ENCODE measurements around the gene ABCC6.
"Not testable (repeated sequence)": the region's sequence is repeated elsewhere in the genome, so short reads cannot be mapped to it uniquely, and the experiment has no call there.

DNA sequence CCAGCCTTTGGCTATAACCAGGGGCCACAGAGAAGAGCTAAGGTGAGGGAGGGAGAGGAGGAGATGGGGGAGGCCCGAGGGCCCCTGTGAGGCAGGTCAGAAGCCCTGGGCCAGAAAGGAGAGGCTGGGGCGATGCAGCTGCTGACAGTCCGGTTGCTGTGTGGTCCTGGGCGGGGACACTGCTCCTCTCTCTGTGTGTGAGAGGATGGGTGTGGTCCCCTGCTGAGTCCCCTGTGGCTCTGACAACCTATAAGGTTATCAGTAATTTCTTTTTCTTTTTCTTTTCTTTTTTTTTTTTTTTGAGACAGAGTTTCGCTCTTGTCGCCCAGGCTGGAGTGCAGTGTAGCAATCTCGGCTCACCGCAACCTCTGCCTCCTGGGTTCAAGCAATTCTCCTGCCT lies 18.7 kb downstream of the ABCC6 start:
- TF ChIP-seq, protein P1, sequence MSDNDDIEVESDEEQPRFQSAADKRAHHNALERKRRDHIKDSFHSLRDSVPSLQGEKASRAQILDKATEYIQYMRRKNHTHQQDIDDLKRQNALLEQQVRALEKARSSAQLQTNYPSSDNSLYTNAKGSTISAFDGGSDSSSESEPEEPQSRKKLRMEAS (IDR thresholded peaks at IDR 0.05) = not testable (repeated sequence)
- TF ChIP-seq, protein P2, sequence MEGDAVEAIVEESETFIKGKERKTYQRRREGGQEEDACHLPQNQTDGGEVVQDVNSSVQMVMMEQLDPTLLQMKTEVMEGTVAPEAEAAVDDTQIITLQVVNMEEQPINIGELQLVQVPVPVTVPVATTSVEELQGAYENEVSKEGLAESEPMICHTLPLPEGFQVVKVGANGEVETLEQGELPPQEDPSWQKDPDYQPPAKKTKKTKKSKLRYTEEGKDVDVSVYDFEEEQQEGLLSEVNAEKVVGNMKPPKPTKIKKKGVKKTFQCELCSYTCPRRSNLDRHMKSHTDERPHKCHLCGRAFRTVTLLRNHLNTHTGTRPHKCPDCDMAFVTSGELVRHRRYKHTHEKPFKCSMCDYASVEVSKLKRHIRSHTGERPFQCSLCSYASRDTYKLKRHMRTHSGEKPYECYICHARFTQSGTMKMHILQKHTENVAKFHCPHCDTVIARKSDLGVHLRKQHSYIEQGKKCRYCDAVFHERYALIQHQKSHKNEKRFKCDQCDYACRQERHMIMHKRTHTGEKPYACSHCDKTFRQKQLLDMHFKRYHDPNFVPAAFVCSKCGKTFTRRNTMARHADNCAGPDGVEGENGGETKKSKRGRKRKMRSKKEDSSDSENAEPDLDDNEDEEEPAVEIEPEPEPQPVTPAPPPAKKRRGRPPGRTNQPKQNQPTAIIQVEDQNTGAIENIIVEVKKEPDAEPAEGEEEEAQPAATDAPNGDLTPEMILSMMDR (IDR thresholded peaks at IDR 0.05; ENCODE audit: low read depth, low read length, missing input control) = not testable (repeated sequence)
- not testable (repeated sequence) for TF ChIP-seq RXRA (IDR thresholded peaks at IDR 0.05); JUND (IDR thresholded peaks at IDR 0.05); GABPA (IDR thresholded peaks at IDR 0.05 in 1 of 2, conservative IDR thresholded peaks at IDR 0.05 in 1 of 2); RAD21 (IDR thresholded peaks at IDR 0.05); TAF1 (conservative IDR thresholded peaks at IDR 0.05); HNF4G (IDR thresholded peaks at IDR 0.05)
- TF ChIP-seq, protein P3, sequence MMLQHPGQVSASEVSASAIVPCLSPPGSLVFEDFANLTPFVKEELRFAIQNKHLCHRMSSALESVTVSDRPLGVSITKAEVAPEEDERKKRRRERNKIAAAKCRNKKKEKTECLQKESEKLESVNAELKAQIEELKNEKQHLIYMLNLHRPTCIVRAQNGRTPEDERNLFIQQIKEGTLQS (IDR thresholded peaks at IDR 0.05) = not testable (repeated sequence)
- TF ChIP-seq, protein P4, sequence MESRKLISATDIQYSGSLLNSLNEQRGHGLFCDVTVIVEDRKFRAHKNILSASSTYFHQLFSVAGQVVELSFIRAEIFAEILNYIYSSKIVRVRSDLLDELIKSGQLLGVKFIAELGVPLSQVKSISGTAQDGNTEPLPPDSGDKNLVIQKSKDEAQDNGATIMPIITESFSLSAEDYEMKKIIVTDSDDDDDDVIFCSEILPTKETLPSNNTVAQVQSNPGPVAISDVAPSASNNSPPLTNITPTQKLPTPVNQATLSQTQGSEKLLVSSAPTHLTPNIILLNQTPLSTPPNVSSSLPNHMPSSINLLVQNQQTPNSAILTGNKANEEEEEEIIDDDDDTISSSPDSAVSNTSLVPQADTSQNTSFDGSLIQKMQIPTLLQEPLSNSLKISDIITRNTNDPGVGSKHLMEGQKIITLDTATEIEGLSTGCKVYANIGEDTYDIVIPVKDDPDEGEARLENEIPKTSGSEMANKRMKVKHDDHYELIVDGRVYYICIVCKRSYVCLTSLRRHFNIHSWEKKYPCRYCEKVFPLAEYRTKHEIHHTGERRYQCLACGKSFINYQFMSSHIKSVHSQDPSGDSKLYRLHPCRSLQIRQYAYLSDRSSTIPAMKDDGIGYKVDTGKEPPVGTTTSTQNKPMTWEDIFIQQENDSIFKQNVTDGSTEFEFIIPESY (IDR thresholded peaks at IDR 0.05) = not testable (repeated sequence)
- TF ChIP-seq, protein P5, sequence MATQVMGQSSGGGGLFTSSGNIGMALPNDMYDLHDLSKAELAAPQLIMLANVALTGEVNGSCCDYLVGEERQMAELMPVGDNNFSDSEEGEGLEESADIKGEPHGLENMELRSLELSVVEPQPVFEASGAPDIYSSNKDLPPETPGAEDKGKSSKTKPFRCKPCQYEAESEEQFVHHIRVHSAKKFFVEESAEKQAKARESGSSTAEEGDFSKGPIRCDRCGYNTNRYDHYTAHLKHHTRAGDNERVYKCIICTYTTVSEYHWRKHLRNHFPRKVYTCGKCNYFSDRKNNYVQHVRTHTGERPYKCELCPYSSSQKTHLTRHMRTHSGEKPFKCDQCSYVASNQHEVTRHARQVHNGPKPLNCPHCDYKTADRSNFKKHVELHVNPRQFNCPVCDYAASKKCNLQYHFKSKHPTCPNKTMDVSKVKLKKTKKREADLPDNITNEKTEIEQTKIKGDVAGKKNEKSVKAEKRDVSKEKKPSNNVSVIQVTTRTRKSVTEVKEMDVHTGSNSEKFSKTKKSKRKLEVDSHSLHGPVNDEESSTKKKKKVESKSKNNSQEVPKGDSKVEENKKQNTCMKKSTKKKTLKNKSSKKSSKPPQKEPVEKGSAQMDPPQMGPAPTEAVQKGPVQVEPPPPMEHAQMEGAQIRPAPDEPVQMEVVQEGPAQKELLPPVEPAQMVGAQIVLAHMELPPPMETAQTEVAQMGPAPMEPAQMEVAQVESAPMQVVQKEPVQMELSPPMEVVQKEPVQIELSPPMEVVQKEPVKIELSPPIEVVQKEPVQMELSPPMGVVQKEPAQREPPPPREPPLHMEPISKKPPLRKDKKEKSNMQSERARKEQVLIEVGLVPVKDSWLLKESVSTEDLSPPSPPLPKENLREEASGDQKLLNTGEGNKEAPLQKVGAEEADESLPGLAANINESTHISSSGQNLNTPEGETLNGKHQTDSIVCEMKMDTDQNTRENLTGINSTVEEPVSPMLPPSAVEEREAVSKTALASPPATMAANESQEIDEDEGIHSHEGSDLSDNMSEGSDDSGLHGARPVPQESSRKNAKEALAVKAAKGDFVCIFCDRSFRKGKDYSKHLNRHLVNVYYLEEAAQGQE (IDR thresholded peaks at IDR 0.05) = not testable (repeated sequence)
